GM12878 (cell line): ENCODE results near the gene CTRB1.

Experiments used
- BCLAF1 ChIP-seq: fragments of 450-650 bp; IDR thresholded peaks from 2 replicates; pipeline ENCODE4 v1.6.1; 2017; ENCODE audit warnings: antibody characterized with exemption, mild to moderate bottlenecking, moderate library complexity
- BHLHE40 ChIP-seq, 2 experiments: fragments of 450-650 bp in 1 of 2; IDR thresholded peaks; 2 replicates each; pipeline ENCODE4 v1.6.1; 2011 to 2017; ENCODE audit warnings: low read depth in 2 of 2, borderline replicate concordance in 1 of 2, improper control_type of control experiment in 1 of 2, low read length in 1 of 2, mild to moderate bottlenecking in 1 of 2
- CHD4 ChIP-seq: fragments of 200-600 bp; sonication (generic); IDR thresholded peaks from 2 replicates; pipeline ENCODE4 v1.6.1; 2016; ENCODE audit warnings: mild to moderate bottlenecking
- PRDM15 ChIP-seq: fragments of 450-650 bp; formaldehyde crosslinking; IDR thresholded peaks from 2 replicates; pipeline ENCODE4 v1.4.0; 2020; ENCODE audit warnings: mild to moderate bottlenecking, moderate library complexity
- SIN3A ChIP-seq: IDR thresholded peaks from 2 replicates; pipeline ENCODE4 v1.6.1; 2012; ENCODE audit warnings: low read depth, low read length, improper control_type of control experiment
- SUPT20H ChIP-seq: IDR thresholded peaks from 2 replicates; pipeline ENCODE4 v1.6.1; 2011; ENCODE audit warnings: low read depth, mild to moderate bottlenecking, low read length, moderate library complexity, borderline replicate concordance; ENCODE audit not compliant: control insufficient read depth
- SUZ12 ChIP-seq: fragments of 200-600 bp; sonication (generic); IDR thresholded peaks from one replicate; pipeline ENCODE4 v1.6.1; 2018; ENCODE audit warnings: antibody characterized with exemption, mild to moderate bottlenecking; ENCODE audit not compliant: unreplicated experiment

- TF ChIP-seq SUPT20H: no peak
- TF ChIP-seq BCLAF1: no peak
- TF ChIP-seq SUZ12: no peak
- no peak for TF ChIP-seq CHD4
- no peak for TF ChIP-seq PRDM15 (CRISPR knock-in tag)
- no peak for TF ChIP-seq BHLHE40 (IDR thresholded peaks at IDR 0.05; ENCODE audit: borderline replicate concordance in 1 of 2, low read depth in 2 of 2, low read length in 1 of 2)
- TF ChIP-seq SIN3A: no peak
Observed at GRCh38 chr16:75249441-75249840, 30.7 kb downstream of the CTRB1 start.
